HepG2 (cell line): Measurements from ENCODE around the gene CACNA1C. TPM values are rescaled to one million over a fixed set of nuclear protein-coding genes. Genes with fewer than 3 reads are reported as not detected.
"Not testable (repeated sequence)": the region's sequence is repeated elsewhere in the genome, so short reads cannot be mapped to it uniquely, and the experiment has no call there.

Source experiments
- ATAC-seq: fragments of 200-7000 bp; cut with Tn5 transposase; 3 replicates; pipeline ENCODE4 v1.9.1; 2020; ENCODE audit warnings: mild to moderate bottlenecking, moderate library complexity
- BruUV-seq: library from RNA; stranded (reverse); fragments of 400-500 nt; replicated peaks from 2 replicates; lab custom pipeline; 2021; lab: Mats Ljungman, UMichigan
- CTCF ChIA-PET: fragments of 300-600 bp; formaldehyde crosslinking; extraction: SDS; loops from one replicate; lab custom pipeline; 2021; ENCODE audit warnings: low total read pairs, inconsistent platforms, low intra/inter-chr PET ratio; lab: Yijun Ruan, JAX
- POLR2A ChIA-PET: fragments of 350-600 bp; sonication (Branson Sonifier 250); formaldehyde crosslinking; loops from one replicate; lab custom pipeline; 2020; ENCODE audit warnings: antibody characterized with exemption, inconsistent platforms; lab: Yijun Ruan, JAX
- DNase-seq: peaks from one replicate; pipeline ENCODE4 v3.0.0-alpha.2; 2015; ENCODE audit warnings: low spot score
- FAIRE-seq: peaks from 3 replicates; lab custom pipeline; 2011; peaks lifted over from hg19 to GRCh38; lab: Jason Lieb, UNC
- H2AFZ ChIP-seq: one replicate; pipeline ENCODE4 v1.6.1; 2011; ENCODE audit warnings: low read length, inconsistent platforms
- H3K27ac ChIP-seq: fragments of 300-600 bp; 3 replicates; pipeline ENCODE4 v1.8.0; 2011; ENCODE audit warnings: mixed run types, mild to moderate bottlenecking, mixed read lengths, low read length, inconsistent platforms; ENCODE audit not compliant: insufficient read depth; ENCODE audit errors: extremely low read length
- H3K27me3 ChIP-seq, 2 experiments: fragments of 200-600 bp in 1 of 2; 2 replicates in 1 of 2; 3 replicates in 1 of 2; pipeline versions ENCODE4 v1.6.0 to v1.8.0; 2011; ENCODE audit warnings: low read length in 2 of 2, mild to moderate bottlenecking in 2 of 2, moderate library complexity in 2 of 2, inconsistent platforms in 1 of 2; ENCODE audit not compliant: insufficient read depth in 2 of 2, control insufficient read depth in 1 of 2
- H3K36me3 ChIP-seq, 2 experiments: fragments of 200-600 bp in 1 of 2; replicated peaks in 1 of 2; 2 replicates in 1 of 2; 3 replicates in 1 of 2; pipeline versions ENCODE4 v1.5.1 to v1.8.0; 2011; ENCODE audit warnings: low read length in 2 of 2, inconsistent platforms in 1 of 2; ENCODE audit not compliant: insufficient read depth in 2 of 2, control insufficient read depth in 1 of 2
- H3K4me1 ChIP-seq: 2 replicates; pipeline ENCODE4 v1.5.1; 2012; ENCODE audit warnings: low read length, inconsistent platforms; ENCODE audit not compliant: insufficient read depth
- H3K4me2 ChIP-seq: 2 replicates; pipeline ENCODE4 v1.6.0; 2011; ENCODE audit warnings: low read depth, low read length, inconsistent platforms
- H3K4me3 ChIP-seq, 3 experiments: fragments of 200-600 bp in 1 of 3; sonication (generic), shearing (Covaris generic) in 1 of 3; replicated peaks in 1 of 3; 2 replicates each; pipeline ENCODE4 v1.5.1; 2011 to 2016; ENCODE audit warnings: low read length in 3 of 3, inconsistent platforms in 2 of 3, low read depth in 2 of 3, mild to moderate bottlenecking in 2 of 3, control low read depth in 1 of 3, mixed read lengths in 1 of 3; ENCODE audit not compliant: insufficient read depth in 1 of 3
- H3K79me2 ChIP-seq: one replicate; pipeline ENCODE4 v1.6.1; 2011; ENCODE audit warnings: low read length, inconsistent platforms; ENCODE audit not compliant: insufficient read depth
- H3K9ac ChIP-seq: 2 replicates; pipeline ENCODE4 v1.6.0; 2011; ENCODE audit warnings: mild to moderate bottlenecking, low read depth, low read length, inconsistent platforms; ENCODE audit not compliant: insufficient read depth
- H3K9me3 ChIP-seq: 2 replicates; pipeline ENCODE4 v1.5.1; 2012; ENCODE audit warnings: mild to moderate bottlenecking, low read length
- H4K20me1 ChIP-seq: 2 replicates; pipeline ENCODE4 v1.6.0; 2011; ENCODE audit warnings: inconsistent platforms, mild to moderate bottlenecking, low read length, moderate library complexity; ENCODE audit not compliant: insufficient read depth
- GATA4 ChIP-seq: sonication (generic); IDR thresholded peaks from 2 replicates; pipeline ENCODE4 v1.6.1; 2016; ENCODE audit warnings: antibody characterized with exemption, low read depth, borderline replicate concordance
- HNRNPK ChIP-seq: fragments of 200-400 bp; formaldehyde crosslinking; IDR thresholded peaks from 2 replicates; pipeline ENCODE4 v1.6.1; 2018; ENCODE audit warnings: low read length, low read depth, moderate library complexity, mild to moderate bottlenecking; ENCODE audit not compliant: poor library complexity, severe bottlenecking
- NFRKB ChIP-seq: fragments of 450-650 bp; IDR thresholded peaks from 2 replicates; pipeline ENCODE4 v1.6.1; 2017
- NR2C2 ChIP-seq: sonication (generic); formaldehyde crosslinking; IDR thresholded peaks from 2 replicates; pipeline ENCODE4 v1.4.0; 2020; ENCODE audit warnings: missing genetic modification reagents, mild to moderate bottlenecking, moderate library complexity, borderline replicate concordance
- NR2F2 ChIP-seq: IDR thresholded peaks from 2 replicates; pipeline ENCODE4 v1.6.1; 2012; ENCODE audit warnings: low read depth, inconsistent platforms, borderline replicate concordance
- NR2F6 ChIP-seq, 2 experiments: IDR thresholded peaks; 2 replicates each; pipeline ENCODE4 v1.6.1; 2016; ENCODE audit warnings: antibody characterized with exemption in 1 of 2, mild to moderate bottlenecking in 1 of 2
- RARA ChIP-seq: IDR thresholded peaks from 2 replicates; pipeline ENCODE4 v1.6.1; 2016; ENCODE audit warnings: missing genetic modification reagents, missing compliant biosample characterization
- ZMYM4 ChIP-seq: sonication (generic); formaldehyde crosslinking; IDR thresholded peaks from 2 replicates; pipeline ENCODE4 v1.8.1; 2023; ENCODE audit warnings: mild to moderate bottlenecking, missing genetic modification reagents
- ZNF335 ChIP-seq: sonication (generic); formaldehyde crosslinking; IDR thresholded peaks from 2 replicates; pipeline ENCODE4 v1.4.0; 2020; ENCODE audit warnings: missing genetic modification reagents
- ZSCAN21 ChIP-seq: sonication (generic); formaldehyde crosslinking; IDR thresholded peaks from 2 replicates; pipeline ENCODE4 v1.8.0; 2022; ENCODE audit warnings: mild to moderate bottlenecking, missing genetic modification reagents, moderate library complexity, borderline replicate concordance
- ZSCAN9 ChIP-seq: IDR thresholded peaks from 2 replicates; pipeline ENCODE4 v1.6.1; 2016; ENCODE audit warnings: borderline replicate concordance
- WGBS: methylation state at CpG from one replicate; pipeline ENCODE4 v1.1.6; 2017; ENCODE audit warnings: low lambda C conversion rate; 5-methylcytosine and 5-hydroxymethylcytosine counted together
- in situ Hi-C: cut with HindIII; loops from 2 replicates; pipeline ENCODE4 v1.10.0; 2017; ENCODE audit warnings: low pct_unique_long_range_greater_than_20kb; ENCODE audit not compliant: extremely low pct_ligation_motif_present
- intact Hi-C: fragments of 100-400 bp; cut with micrococcal nuclease; formaldehyde crosslinking; loops from one replicate; pipeline ENCODE4 v1.10.0; 2022; ENCODE audit not compliant: unreplicated experiment
- polyA plus RNA-seq, 8 experiments: library from polyadenylated mRNA; depleted of rRNA in 3 of 8; stranded (reverse) in 7 of 8; unstranded in 1 of 8; fragments of >200 nt; fragmentation: Illumina TruSeq in 4 of 8; extraction: Trizol in 4 of 8; gene quantifications; 2 replicates each; pipeline versions ENCODE4 v1.2.1 to v1.2.3, GENCODE V29; 2011 to 2016; ENCODE audit warnings: low read depth in 4 of 8, missing spikeins in 1 of 8, mixed read lengths in 1 of 8; ENCODE audit not compliant: insufficient read depth in 1 of 8
- total RNA-seq, 5 experiments: library from RNA; depleted of rRNA; stranded (reverse); fragments of >200 nt; fragmentation: Illumina TruSeq; extraction: Trizol; gene quantifications; 2 replicates each; pipeline ENCODE4 v1.2.3, GENCODE V29; 2016; ENCODE audit warnings: low read depth in 1 of 5
- TF ChIP-seq, protein P1 (sequence below): sonication (generic); formaldehyde crosslinking; IDR thresholded peaks from 2 replicates; pipeline ENCODE4 v1.4.0; 2020; ENCODE audit warnings: missing genetic modification reagents, borderline replicate concordance

CACNA1C gene
- total and polyA plus RNA-seq, 2 of the 13 experiments (the other 11 are each of a cell fraction or from before 2014, with no cell fraction given), result not detected

DNA sequence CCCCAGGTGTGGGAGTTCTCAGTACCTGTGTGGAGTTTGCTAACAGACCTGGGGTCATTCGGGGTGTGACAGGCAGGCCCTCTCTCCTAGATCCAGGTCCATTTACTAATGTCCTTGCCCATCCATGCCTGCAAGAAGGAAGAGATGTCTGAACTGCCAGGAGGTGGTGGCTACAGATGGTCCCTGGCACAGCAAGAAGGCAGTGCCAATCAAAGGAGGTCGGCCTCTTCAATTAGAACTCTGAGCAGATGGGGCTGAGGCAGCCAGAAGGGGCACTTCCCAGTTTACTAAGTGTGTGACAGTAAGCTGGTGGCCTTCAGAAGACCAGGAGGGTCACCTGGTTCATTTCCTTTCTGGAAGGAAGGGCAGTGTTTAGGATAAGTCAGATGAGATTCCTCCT is 202.5 kb downstream of the CACNA1C start (continued):
- TF ChIP-seq, protein P1, sequence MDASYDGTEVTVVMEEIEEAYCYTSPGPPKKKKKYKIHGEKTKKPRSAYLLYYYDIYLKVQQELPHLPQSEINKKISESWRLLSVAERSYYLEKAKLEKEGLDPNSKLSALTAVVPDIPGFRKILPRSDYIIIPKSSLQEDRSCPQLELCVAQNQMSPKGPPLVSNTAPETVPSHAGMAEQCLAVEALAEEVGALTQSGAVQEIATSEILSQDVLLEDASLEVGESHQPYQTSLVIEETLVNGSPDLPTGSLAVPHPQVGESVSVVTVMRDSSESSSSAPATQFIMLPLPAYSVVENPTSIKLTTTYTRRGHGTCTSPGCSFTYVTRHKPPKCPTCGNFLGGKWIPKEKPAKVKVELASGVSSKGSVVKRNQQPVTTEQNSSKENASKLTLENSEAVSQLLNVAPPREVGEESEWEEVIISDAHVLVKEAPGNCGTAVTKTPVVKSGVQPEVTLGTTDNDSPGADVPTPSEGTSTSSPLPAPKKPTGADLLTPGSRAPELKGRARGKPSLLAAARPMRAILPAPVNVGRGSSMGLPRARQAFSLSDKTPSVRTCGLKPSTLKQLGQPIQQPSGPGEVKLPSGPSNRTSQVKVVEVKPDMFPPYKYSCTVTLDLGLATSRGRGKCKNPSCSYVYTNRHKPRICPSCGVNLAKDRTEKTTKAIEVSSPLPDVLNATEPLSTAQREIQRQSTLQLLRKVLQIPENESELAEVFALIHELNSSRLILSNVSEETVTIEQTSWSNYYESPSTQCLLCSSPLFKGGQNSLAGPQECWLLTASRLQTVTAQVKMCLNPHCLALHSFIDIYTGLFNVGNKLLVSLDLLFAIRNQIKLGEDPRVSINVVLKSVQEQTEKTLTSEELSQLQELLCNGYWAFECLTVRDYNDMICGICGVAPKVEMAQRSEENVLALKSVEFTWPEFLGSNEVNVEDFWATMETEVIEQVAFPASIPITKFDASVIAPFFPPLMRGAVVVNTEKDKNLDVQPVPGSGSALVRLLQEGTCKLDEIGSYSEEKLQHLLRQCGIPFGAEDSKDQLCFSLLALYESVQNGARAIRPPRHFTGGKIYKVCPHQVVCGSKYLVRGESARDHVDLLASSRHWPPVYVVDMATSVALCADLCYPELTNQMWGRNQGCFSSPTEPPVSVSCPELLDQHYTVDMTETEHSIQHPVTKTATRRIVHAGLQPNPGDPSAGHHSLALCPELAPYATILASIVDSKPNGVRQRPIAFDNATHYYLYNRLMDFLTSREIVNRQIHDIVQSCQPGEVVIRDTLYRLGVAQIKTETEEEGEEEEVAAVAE (CRISPR knock-in tag), result no peak
- TF ChIP-seq ZNF335 (CRISPR knock-in tag) (no peak), ZSCAN21 (CRISPR knock-in tag) (no peak), GATA4 (no peak), NFRKB (no peak), HNRNPK (no peak), ZMYM4 (CRISPR knock-in tag) (no peak), ZSCAN9 (CRISPR knock-in tag) (no peak)

DNA sequence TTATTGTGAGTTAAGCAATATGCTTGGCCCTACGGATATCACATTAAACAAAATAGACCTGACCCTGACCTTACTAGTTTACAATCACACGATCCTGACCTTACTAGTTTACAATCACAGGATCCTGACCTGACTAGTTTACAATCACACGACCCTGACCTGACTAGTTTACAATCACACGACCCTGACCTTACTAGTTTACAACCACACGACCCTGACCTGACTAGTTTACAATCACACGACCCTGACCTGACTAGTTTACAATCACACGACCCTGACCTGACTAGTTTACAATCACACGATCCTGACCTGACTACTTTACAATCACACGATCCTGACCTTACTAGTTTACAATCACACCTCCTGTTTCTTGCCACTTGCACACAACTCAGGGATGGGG is 202.9 kb downstream of the CACNA1C start:
- H3K4me2 ChIP-seq, H2AFZ ChIP-seq, H3K9me3 ChIP-seq, in situ Hi-C loops, BruUV-seq, H3K36me3 ChIP-seq, H3K27ac ChIP-seq, POLR2A ChIA-PET, H3K4me3 ChIP-seq, H3K27me3 ChIP-seq, ATAC-seq, H3K9ac ChIP-seq, H3K79me2 ChIP-seq, H4K20me1 ChIP-seq, intact Hi-C loops, CTCF ChIA-PET, DNase-seq: not testable (repeated sequence)
- FAIRE-seq, result peak; percentile 99
- TF ChIP-seq RARA, result 0 out of 2 replicates have a peak, but pooled peaks have one; percentile 19
- peak; percentile 36; the same call in 1 of the 2 replicates for TF ChIP-seq NR2C2
- TF ChIP-seq NR2F6 (IDR thresholded peaks at IDR 0.05), result peak; percentile 73
- peak; percentile 37; the same call in 1 of the 2 replicates for TF ChIP-seq NR2F6 (CRISPR knock-in tag; IDR thresholded peaks at IDR 0.05)
- peak; percentile 46; the same call in 1 of the 2 replicates for TF ChIP-seq NR2F2
- peaks cover 23% of the 10 kb centered on the region for H3K4me1 ChIP-seq
- 46% methylated on average over 9 of the region's 9 CpGs for WGBS
